Measurements from ENCODE around the gene SEMA5B. TPM values are rescaled to one million over a fixed set of nuclear protein-coding genes. Genes with fewer than 3 reads are reported as not detected.

The SEMA5B gene
- polyA plus RNA-seq = 0.03 to 0.28 TPM (median 0.04 TPM) in 3 replicates
- 2.8 TPM for polyA plus RNA-seq (2011; ENCODE audit: low read depth)
- 0.05 and 0.10 TPM in 2 replicates for polyA plus RNA-seq (2011; cell fraction: cytosol; rRNA removed)
- polyA plus RNA-seq (2011; cell fraction: nucleus; rRNA removed) = 0.50 and 0.75 TPM in 2 replicates
- 0.15 and 4.9 TPM in 2 replicates for polyA plus RNA-seq (2012; ENCODE audit: low replicate concordance)
- polyA minus RNA-seq = 0.06 to 0.10 TPM in 2 of 3 replicates, not detected in the other
- not detected for polyA minus RNA-seq (2011; cell fraction: cytosol; rRNA and poly(A)+ RNA removed)
- polyA minus RNA-seq (2011; cell fraction: nucleus; rRNA and poly(A)+ RNA removed) = 0.21 and 0.85 TPM in 2 replicates

GRCh38 chr3:123027292-123028232 is at the start of gene SEMA5B:
SEMA5B (minus strand) TSS chr3:123027763; CDS start chr3:122961263, 66,500 bp downstream.
- Histone ChIP-seq H3K4me1 (ENCODE audit: control insufficient read depth, extremely low read depth, insufficient read depth, low read length) (peaks cover 16% of the 10 kb centered on the region), H3K9ac (ENCODE audit: control insufficient read depth, extremely low read depth, insufficient read depth, low read length) (peak within 1 kb of the TSS; percentile 13), H3K79me2 (ENCODE audit: control insufficient read depth, insufficient read depth, low read length) (no peaks in the 10 kb centered on the region), H3K9me1 (ENCODE audit: control insufficient read depth, extremely low read depth, insufficient read depth, low read length) (no peaks in the 10 kb centered on the region), H2AFZ (ENCODE audit: control insufficient read depth, low read length) (peak within 1 kb of the TSS; percentile 71), H3K36me3 (ENCODE audit: control insufficient read depth in 2 of 2, extremely low read depth in 1 of 2, insufficient read depth in 2 of 2, low read length in 2 of 2) (no peaks in the 10 kb centered on the region), H3K4me2 (ENCODE audit: control insufficient read depth, extremely low read depth, insufficient read depth, low read depth, low read length) (peak within 1 kb of the TSS; percentile 95), H3K27ac (ENCODE audit: control insufficient read depth, insufficient read depth, low read length) (no peak within 1 kb of the TSS), H3K9me3 (ENCODE audit: control insufficient read depth, low read depth, low read length) (no peaks in the 10 kb centered on the region), H3K27me3 (ENCODE audit: control insufficient read depth, extremely low read depth, insufficient read depth, low read length) (peaks cover 73% of the 10 kb centered on the region), H4K20me1 (ENCODE audit: control insufficient read depth, extremely low read depth, insufficient read depth, low read length) (peaks cover 4% of the 10 kb centered on the region), H3K4me3 (ENCODE audit: control insufficient read depth in 2 of 3, extremely low read depth in 1 of 3, insufficient read depth in 2 of 3, low read depth in 1 of 3, low read length in 3 of 3) (peak within 1 kb of the TSS; percentile 34 to 65 (median 63))
- TF ChIP-seq, protein P1, sequence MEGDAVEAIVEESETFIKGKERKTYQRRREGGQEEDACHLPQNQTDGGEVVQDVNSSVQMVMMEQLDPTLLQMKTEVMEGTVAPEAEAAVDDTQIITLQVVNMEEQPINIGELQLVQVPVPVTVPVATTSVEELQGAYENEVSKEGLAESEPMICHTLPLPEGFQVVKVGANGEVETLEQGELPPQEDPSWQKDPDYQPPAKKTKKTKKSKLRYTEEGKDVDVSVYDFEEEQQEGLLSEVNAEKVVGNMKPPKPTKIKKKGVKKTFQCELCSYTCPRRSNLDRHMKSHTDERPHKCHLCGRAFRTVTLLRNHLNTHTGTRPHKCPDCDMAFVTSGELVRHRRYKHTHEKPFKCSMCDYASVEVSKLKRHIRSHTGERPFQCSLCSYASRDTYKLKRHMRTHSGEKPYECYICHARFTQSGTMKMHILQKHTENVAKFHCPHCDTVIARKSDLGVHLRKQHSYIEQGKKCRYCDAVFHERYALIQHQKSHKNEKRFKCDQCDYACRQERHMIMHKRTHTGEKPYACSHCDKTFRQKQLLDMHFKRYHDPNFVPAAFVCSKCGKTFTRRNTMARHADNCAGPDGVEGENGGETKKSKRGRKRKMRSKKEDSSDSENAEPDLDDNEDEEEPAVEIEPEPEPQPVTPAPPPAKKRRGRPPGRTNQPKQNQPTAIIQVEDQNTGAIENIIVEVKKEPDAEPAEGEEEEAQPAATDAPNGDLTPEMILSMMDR (optimal IDR thresholded peaks at IDR 0.05 in 1 of 3, IDR thresholded peaks at IDR 0.05 in 1 of 3, conservative IDR thresholded peaks at IDR 0.05 in 1 of 3; ENCODE audit: extremely low read depth in 1 of 3, insufficient read depth in 2 of 3, low read length in 3 of 3) = peak in 2 of 3 experiments; percentile 20 to 72
- TF ChIP-seq EZH2 (IDR thresholded peaks at IDR 0.05; ENCODE audit: low read length) = peak; percentile 64
- DNase-seq (ENCODE audit: low read depth, low spot score) (no peak), FAIRE-seq (no peak)
- dilution Hi-C loops (cut with MboI; ENCODE audit: extremely low pct_ligation_motif_present, low sequenced_read_pairs) = no loop called here

DNA sequence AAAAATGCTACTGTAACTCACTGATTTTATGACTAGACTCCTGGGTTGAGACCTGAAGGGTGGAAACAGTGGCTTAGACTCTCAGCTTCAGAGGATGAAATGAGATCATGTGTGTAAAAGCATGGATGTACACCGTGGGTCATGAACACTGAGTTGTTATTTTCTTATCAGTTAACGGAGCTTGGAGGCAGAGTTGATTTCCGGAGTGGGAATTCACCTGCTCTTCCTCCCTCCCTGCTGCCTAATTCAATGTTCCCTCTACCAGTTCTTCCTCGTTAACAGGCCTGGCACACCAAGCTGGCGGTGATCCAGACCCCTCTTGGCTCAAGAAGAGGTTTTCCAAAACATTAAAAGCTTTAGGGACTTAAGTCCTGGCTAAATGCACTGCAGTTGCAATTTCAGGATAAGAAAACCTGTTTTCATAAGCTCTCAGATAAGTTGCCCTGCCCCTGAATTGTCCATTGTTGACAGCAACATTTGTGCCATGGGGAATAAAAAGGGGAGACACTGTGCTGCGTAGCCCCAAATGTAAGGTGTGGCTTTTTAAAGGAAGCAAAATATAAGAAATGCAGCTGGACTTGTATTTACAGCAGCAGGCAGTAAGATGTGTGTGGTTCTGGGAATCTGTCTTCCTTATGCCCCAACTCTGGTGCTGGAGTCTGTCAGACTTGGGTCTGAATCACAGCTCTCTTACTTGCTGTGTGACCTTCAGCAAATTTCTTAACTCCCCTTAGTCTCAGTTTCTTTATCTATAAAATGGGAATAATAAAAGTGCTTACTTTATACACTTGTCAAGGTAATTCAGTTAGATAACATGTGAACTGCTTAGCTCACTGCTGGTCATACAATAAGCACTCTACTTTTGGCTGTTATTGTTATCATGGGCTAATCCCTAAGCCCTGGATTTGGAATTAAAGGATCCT is 49.2 kb upstream of the SEMA5B start:
- H3K4me2 ChIP-seq (ENCODE audit: control insufficient read depth, extremely low read depth, insufficient read depth, low read depth, low read length) = no peak overlapping the region
- peaks cover 86% of the 10 kb centered on the region for H3K79me2 ChIP-seq (ENCODE audit: control insufficient read depth, insufficient read depth, low read length)
- FAIRE-seq (no peak), DNase-seq (ENCODE audit: low read depth, low spot score) (no peak)
- dilution Hi-C loops (cut with MboI; ENCODE audit: extremely low pct_ligation_motif_present, low sequenced_read_pairs) = no loop called here
- no peaks in the 10 kb centered on the region for H3K9me3 ChIP-seq (ENCODE audit: control insufficient read depth, low read depth, low read length)
- H3K9ac ChIP-seq (ENCODE audit: control insufficient read depth, extremely low read depth, insufficient read depth, low read length) = no peak overlapping the region
- no peak overlapping the region for H3K4me3 ChIP-seq (ENCODE audit: control insufficient read depth in 2 of 3, extremely low read depth in 1 of 3, insufficient read depth in 2 of 3, low read depth in 1 of 3, low read length in 3 of 3)
- TF ChIP-seq, protein P1 (optimal IDR thresholded peaks at IDR 0.05 in 1 of 3, IDR thresholded peaks at IDR 0.05 in 1 of 3, conservative IDR thresholded peaks at IDR 0.05 in 1 of 3; ENCODE audit: extremely low read depth in 1 of 3, insufficient read depth in 2 of 3, low read length in 3 of 3) = no peak
- no peak for TF ChIP-seq EZH2 (IDR thresholded peaks at IDR 0.05; ENCODE audit: low read length)
- peaks cover 0 to 6% of the 10 kb centered on the region in 2 experiments for H3K36me3 ChIP-seq (ENCODE audit: control insufficient read depth in 2 of 2, extremely low read depth in 1 of 2, insufficient read depth in 2 of 2, low read length in 2 of 2)
- H3K27me3 ChIP-seq (ENCODE audit: control insufficient read depth, extremely low read depth, insufficient read depth, low read length) = no peaks in the 10 kb centered on the region
- peaks cover 52% of the 10 kb centered on the region for H4K20me1 ChIP-seq (ENCODE audit: control insufficient read depth, extremely low read depth, insufficient read depth, low read length)
- peaks cover 14% of the 10 kb centered on the region for H3K9me1 ChIP-seq (ENCODE audit: control insufficient read depth, extremely low read depth, insufficient read depth, low read length)
- H3K4me1 ChIP-seq (ENCODE audit: control insufficient read depth, extremely low read depth, insufficient read depth, low read length) = peaks cover 24% of the 10 kb centered on the region
- no peak overlapping the region for H2AFZ ChIP-seq (ENCODE audit: control insufficient read depth, low read length)
- no peak overlapping the region for H3K27ac ChIP-seq (ENCODE audit: control insufficient read depth, insufficient read depth, low read length)
